ENCODE measurements around the gene RANBP10. TPM values are rescaled to one million over a fixed set of nuclear protein-coding genes. Genes with fewer than 3 reads are reported as not detected.

The RANBP10 gene
- total RNA-seq, 2 experiments from 2014 or later: 12.3 to 20.0 TPM

DNA sequence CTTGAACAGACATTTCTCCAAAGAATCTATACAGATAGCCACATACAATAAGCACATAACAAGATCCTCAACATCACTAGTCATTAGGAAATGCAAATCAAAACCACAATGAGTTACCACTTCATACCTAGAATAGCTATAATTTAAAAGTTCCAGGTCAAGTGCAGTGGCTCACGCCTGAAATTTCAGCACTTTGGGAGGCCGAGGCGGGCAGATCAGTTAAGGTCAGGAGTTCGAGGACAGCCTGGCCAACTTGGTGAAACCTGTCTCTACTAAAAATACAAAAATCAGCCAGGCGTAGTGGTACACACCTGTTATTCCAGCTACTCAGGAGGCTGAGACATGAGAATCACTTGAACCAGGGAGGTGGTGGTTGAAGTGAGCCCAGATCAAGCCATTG, 19.9 kb downstream of the RANBP10 start:
- peak; percentile 30 for DNase-seq (ENCODE audit: low spot score)

DNA sequence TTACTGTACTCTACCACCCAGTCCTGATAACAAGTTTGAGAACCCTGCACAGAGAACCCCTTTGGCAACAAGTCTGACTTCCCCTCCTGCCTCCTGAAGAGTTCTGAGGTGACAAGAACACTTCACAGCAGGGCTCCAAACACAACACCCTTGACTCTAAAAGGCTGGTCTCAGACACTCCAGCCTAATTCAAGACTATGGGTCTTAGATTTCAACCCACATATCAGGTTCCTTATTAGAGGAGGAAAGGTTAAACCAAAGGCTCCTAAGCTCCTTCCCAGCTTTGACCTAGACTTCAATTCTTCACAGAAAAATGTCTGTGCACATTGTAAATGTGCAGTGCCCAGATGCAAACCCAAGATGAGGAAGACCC, 23.0 kb downstream of the RANBP10 start:
- H3K4me1 ChIP-seq (ENCODE audit: insufficient read depth, low read length, poor library complexity, severe bottlenecking): peaks cover 31% of the 10 kb centered on the region
- H3K9me2 ChIP-seq (ENCODE audit: insufficient read depth, low read length): no peaks in the 10 kb centered on the region
- H3K4me2 ChIP-seq (ENCODE audit: low read length): no peak overlapping the region
- no TSS peak for BruUV-seq (replicated peaks)
- no peak overlapping the region for H3K27ac ChIP-seq (ENCODE audit: low read depth, low read length, poor library complexity, severe bottlenecking)
- POLR2A ChIA-PET: interaction anchor here (0.9 kb wide), 1 partner anchor 10 kb away, joined by 3 read pairs; no protein-coding TSS in a partner anchor
- peaks cover 39% of the 10 kb centered on the region for H3K36me3 ChIP-seq (ENCODE audit: insufficient read depth, low read length)
- H3K4me3 ChIP-seq (ENCODE audit: low read depth, low read length, poor library complexity, severe bottlenecking): no peak overlapping the region
- H4K20me1 ChIP-seq (ENCODE audit: insufficient read depth, low read length): 0 out of 2 replicates have a peak, but pooled peaks cover 3% of the 10 kb centered on the region
- no peak for TF ChIP-seq CTCF (conservative IDR thresholded peaks at IDR 0.05; ENCODE audit: low read length)
- no peak for TF ChIP-seq EZH2phosphoT487 (IDR thresholded peaks at IDR 0.05; ENCODE audit: borderline replicate concordance, low read depth, low read length)
- no peak overlapping the region for H2AFZ ChIP-seq (ENCODE audit: low read length)
- intact Hi-C loops (cut with micrococcal nuclease; ENCODE audit: unreplicated experiment): no loop called here
- no peak for DNase-seq (ENCODE audit: low spot score)
- no peaks in the 10 kb centered on the region for H3K9me3 ChIP-seq (ENCODE audit: low read length)
- CTCF ChIA-PET (ENCODE audit: unreplicated experiment): no interaction called here
- H3K79me2 ChIP-seq (ENCODE audit: insufficient read depth, low read depth, low read length): peaks cover 32% of the 10 kb centered on the region

More for the DNA sequence above, 19.9 kb downstream of the RANBP10 start:
- H3K36me3 ChIP-seq (ENCODE audit: insufficient read depth, low read length): peaks cover 41% of the 10 kb centered on the region
- peak overlapping the region; percentile 20 for H3K27ac ChIP-seq (ENCODE audit: low read depth, low read length, poor library complexity, severe bottlenecking)
- no peaks in the 10 kb centered on the region for H3K9me3 ChIP-seq (ENCODE audit: low read length)
- BruUV-seq (replicated peaks): no TSS peak
- CTCF ChIA-PET (ENCODE audit: unreplicated experiment): no interaction called here
- no peaks in the 10 kb centered on the region for H3K9me2 ChIP-seq (ENCODE audit: insufficient read depth, low read length)
- peak overlapping the region; percentile 6 for H3K4me3 ChIP-seq (ENCODE audit: low read depth, low read length, poor library complexity, severe bottlenecking)
- H3K4me2 ChIP-seq (ENCODE audit: low read length): peak overlapping the region; percentile 52
- peaks cover 2% of the 10 kb centered on the region; the same call in 1 of the 2 replicates for H4K20me1 ChIP-seq (ENCODE audit: insufficient read depth, low read length)
- POLR2A ChIA-PET: interaction anchor here (0.8 to 1.0 kb wide), 3 partner anchors 8 to 25 kb away, joined by 3 read pairs; partner anchors contain the start of genes RANBP10 and TSNAXIP1
- H3K4me1 ChIP-seq (ENCODE audit: insufficient read depth, low read length, poor library complexity, severe bottlenecking): peaks cover 16% of the 10 kb centered on the region
- H2AFZ ChIP-seq (ENCODE audit: low read length): no peak overlapping the region
- H3K79me2 ChIP-seq (ENCODE audit: insufficient read depth, low read depth, low read length): peaks cover 31% of the 10 kb centered on the region
- no peak for TF ChIP-seq EZH2phosphoT487 (IDR thresholded peaks at IDR 0.05; ENCODE audit: borderline replicate concordance, low read depth, low read length)
- TF ChIP-seq CTCF (conservative IDR thresholded peaks at IDR 0.05; ENCODE audit: low read length): no peak
- intact Hi-C loops (cut with micrococcal nuclease; ENCODE audit: unreplicated experiment): no loop called here

- intact Hi-C loops (cut with micrococcal nuclease; ENCODE audit: unreplicated experiment): no loop called here
- Histone ChIP-seq H3K9me3 (ENCODE audit: low read length) (no peaks in the 10 kb centered on the region), H3K79me2 (ENCODE audit: insufficient read depth, low read depth, low read length) (peaks cover 32% of the 10 kb centered on the region), H3K4me2 (ENCODE audit: low read length) (no peak overlapping the region), H4K20me1 (ENCODE audit: insufficient read depth, low read length) (0 out of 2 replicates have a peak, but pooled peaks cover 3% of the 10 kb centered on the region), H3K27ac (ENCODE audit: low read depth, low read length, poor library complexity, severe bottlenecking) (no peak overlapping the region), H3K9me2 (ENCODE audit: insufficient read depth, low read length) (no peaks in the 10 kb centered on the region), H2AFZ (ENCODE audit: low read length) (no peak overlapping the region), H3K4me3 (ENCODE audit: low read depth, low read length, poor library complexity, severe bottlenecking) (no peak overlapping the region), H3K36me3 (ENCODE audit: insufficient read depth, low read length) (peaks cover 39% of the 10 kb centered on the region), H3K4me1 (ENCODE audit: insufficient read depth, low read length, poor library complexity, severe bottlenecking) (peaks cover 31% of the 10 kb centered on the region)
- POLR2A ChIA-PET: interaction anchor here (0.5 to 0.9 kb wide), 3 partner anchors 9 to 934 kb away, joined by 3 read pairs; no protein-coding TSS in a partner anchor
- BruUV-seq (replicated peaks): no TSS peak
- DNase-seq (ENCODE audit: low spot score): no peak
- no peak for TF ChIP-seq EZH2phosphoT487 (IDR thresholded peaks at IDR 0.05; ENCODE audit: borderline replicate concordance, low read depth, low read length)
- TF ChIP-seq CTCF (conservative IDR thresholded peaks at IDR 0.05; ENCODE audit: low read length): no peak
- CTCF ChIA-PET (ENCODE audit: unreplicated experiment): no interaction called here
Measured at GRCh38 chr16:67782567-67783352, 23.6 kb downstream of the RANBP10 start.
